NCI-H146 treated with DMSO at 0.1 percent for 48 hours (cell line): ENCODE measurements around the gene PNRC2.

Experiments
- DNase-seq: peaks from one replicate; lab custom pipeline; 2025; ENCODE audit not compliant: unreplicated experiment; lab: John Stamatoyannopoulos, UW

PNRC2 gene

DNA sequence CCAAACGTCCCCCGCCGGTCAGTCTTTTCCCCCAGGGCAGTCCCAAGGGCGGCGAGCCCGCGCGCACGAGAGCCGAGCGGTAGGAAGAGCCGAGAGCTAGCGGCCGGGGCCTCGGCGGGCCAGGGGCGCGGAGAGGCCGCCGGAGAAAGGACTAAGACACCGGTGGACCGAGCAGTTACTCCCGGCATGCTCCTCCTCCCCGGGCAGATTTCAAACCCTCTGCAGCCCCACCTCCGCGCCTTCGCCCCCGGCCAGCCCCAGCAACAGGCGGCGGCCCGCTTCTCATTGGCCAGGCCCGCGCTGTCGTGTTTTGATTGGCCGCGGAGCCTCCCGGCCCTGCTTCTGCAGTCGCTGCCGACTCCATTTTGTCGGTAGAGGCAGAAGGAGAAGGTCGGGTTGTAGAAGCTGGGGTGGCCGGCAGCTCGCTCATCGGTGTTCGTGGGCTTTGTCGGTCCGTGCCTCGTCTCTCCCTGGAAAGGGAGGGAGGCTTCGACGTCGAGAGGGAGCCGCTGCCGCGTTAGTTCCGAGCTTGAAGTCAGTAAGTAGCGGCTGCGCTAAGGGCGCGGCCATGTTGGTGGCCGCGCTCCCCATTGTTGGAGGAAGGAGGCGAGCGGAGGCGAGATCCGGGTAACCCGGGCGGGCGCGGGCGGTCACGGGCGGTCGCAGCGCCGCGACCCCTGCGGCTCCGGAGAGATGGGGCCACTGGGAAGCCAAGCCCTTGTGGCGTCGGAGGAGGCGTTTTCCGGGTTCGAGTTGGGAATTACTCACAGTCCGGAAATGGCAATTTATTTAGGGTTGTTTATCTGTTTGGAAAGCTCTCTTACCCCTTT lies at the start of gene PNRC2:
PNRC2 (plus strand) TSS at position 368 of the 830 bp plus-strand sequence. CDS start 1,630 bp downstream, outside the sequence.
- DNase-seq: peak; percentile 90

- no peak for DNase-seq
These were observed 49.5 kb upstream of the PNRC2 start for GRCh38 chr1:23910144-23910543.

DNA sequence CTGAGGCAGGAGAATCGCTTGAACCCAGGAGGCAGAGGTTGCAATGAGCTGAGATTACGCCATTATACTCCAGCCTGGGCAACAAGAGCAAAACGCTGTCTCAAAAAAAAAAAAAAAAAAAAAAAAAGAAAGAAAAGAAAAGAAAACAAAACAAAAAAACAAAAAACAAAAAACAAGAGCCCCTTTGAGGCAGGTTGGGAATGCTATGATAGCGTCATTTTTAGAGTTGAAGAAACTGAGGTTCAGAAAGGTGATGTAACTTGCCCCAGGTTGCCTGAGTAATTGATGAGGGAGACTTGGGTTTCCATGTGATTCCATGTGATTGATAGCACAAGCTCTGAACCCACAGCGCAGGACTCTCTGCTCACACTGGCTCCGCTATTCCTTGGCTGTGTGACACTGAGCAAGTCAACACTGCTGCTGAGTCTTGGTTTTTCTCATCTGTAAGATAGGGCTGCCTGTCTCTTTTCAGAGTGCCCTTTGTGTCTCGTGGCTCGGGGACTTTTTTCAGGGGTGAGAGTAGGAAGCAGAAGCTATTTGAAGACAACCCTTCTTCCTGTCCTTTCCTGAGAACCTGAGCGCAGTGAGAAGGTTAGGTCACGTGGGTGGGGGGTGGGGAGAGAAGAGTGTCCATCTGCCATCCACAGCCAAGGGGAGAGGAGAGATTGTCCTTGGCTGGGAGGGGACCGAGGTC lies 48.9 kb upstream of the PNRC2 start:
- no peak for DNase-seq

DNA sequence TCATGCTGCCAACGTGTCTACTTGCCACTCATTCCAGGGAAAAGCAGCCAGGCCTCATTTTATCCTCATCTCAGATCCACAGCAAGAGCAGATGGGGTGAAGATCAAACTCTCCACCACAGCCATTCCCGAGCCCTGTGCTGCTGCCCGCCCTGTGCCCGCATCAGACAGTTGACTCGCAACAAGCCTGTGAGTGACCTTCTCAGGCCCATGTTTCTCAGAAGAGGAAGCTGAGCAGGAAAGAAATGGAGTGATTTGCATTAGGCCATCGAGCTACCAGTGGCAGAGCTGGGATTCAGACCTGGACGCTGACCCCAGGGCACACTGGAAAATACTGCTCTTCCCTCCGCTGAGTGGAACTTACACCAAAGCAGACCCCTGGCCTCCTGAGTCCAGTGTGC lies 47.7 kb upstream of the PNRC2 start:
- DNase-seq: no peak

DNA sequence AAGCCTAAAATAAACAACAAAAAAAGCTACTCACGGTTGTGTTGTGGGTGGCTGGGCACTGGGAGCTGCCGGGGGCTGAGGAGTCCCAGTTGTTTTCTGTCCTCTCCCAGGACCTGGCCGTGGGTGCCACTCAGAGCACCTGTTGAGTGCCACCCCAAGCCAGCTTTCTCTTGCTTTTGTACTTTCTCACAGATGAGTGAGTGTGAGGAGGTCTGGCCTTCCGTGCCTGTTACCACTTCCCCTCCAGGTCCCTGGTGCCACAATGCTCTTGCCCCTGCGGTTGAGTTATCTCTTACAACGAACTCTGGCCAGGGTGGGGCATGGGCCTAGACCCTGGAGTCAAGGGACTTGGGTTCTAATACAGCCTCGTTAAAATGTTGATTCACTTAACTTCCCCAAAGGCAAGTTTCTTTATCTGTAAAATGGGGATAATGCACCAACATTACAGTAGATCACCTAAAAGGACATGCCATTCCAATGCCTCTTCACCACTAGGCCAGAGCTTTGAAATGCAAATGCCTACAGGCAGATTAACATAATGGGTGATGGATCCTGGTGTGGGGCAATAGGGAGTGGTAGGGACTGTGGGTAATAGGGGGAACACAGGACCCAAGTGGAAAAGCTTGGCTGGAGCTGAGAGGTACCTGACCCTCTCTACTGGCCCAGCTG lies 46.3 kb upstream of the PNRC2 start, which contains the start of gene CNR2:
CNR2 (minus strand) TSS at position 151 of the 669 bp plus-strand sequence. CDS start 37,745 bp downstream, outside the sequence.
- DNase-seq: no peak

DNA sequence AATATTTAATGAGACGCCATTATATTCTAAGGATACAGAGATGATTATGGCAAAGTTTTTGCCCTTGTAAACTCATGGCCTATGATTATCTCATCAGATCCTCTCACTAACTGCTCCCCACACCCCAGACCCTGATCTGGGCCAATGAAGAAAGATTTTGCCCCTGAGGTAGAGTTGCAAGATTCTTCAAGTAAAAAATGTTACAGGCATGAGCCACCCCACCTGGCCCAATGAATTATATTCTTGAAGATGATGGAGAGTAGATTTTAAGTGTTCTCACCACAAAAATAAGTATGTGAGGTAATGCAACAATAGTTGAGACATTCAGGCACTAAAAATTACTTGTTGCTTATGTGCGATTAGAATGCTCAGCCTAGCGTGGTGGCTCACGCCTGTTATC lies 44.7 kb upstream of the PNRC2 start:
- DNase-seq: no peak

DNA sequence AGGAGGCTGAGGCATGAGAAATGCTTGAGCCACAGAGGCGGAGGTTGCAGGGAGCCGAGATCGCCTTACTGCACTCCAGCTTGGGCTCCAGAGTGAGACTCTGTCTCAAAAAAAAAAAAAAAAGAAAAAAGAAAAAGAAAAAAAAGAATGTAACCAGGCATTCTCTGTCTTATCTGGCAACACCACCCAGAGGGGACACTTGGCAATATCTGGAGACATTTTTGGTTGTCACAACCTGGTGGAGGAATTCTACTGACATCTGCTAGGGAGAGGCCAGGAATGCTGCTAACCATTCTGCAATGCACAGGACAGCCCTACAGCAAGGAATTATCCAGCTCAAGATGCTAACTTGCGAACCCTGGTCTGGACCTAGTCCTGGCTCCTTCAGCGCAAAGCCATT lies 44.2 kb upstream of the PNRC2 start:
- no peak for DNase-seq

DNA sequence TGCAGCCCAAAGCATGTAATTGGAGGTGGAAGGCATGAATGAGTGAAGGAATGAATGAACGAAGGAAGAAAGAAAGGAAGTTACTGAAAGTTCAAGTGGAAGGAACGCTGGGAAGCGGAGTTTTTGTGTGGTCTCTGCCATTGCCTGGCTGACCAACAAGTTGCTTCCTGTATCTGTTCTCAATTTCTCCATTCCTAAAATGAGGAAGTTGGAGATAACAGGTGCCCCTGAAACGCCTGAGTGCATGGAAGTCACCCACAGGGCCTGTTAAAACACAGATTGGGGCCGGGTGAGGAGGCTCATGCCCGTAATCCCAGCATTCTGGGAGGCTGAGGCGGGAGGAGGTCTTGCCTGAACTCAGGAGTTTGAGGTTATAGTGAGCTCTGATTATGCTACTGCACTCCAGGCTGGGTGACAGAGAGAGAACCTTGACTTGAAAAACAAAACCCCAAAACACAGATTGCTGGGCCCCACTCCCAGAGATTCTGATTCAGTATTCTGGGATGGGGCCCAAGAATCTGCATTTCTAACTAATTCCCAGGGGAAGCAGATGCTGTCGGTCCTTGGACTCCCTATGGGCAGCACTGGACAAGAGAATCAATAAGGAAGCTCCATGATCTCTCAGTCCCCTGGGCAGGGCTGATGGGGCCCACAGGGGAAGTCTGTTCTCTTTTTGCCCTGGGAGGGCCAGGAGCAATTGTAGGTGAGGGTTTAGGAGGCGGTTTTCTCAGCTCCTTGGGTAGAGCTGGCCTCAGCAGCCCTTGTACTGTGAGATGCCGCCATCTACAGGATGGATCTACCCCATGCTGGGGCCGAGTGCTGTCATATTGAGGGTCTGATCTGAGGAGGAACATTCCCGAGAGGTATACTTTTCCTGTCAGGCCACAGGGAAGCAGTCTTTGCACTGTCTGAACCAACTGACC lies 43.2 kb upstream of the PNRC2 start:
- DNase-seq: peak; percentile 38

DNA sequence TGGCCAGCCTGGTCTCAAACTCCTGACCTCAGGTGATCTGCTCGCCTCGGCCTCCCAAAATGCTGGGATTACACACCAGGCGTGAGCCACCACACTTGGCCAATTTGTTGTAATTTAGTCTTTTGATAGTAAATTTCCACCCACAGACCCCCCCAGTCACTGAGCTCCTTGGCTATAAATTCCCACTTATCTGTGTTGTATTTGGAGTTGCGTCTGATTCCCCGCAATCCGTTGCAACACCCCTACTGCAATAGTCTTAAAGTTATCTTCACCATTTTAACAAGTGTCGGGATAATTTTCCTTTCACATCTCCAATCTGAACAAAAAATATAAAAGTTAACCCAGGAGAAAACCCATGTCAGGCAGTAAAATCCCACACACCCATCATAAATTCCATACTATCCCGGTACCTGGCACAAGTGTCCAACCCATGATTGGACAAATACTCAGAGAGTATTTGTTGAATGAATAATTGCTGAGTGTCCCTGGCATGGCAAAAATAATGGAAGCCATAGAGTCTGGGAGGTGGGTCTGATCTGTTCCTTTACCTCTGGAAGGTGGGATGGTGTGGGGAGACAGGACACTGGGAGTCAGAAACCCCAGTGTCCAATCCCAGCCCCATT lies 37.2 kb upstream of the PNRC2 start:
- DNase-seq: no peak

DNA sequence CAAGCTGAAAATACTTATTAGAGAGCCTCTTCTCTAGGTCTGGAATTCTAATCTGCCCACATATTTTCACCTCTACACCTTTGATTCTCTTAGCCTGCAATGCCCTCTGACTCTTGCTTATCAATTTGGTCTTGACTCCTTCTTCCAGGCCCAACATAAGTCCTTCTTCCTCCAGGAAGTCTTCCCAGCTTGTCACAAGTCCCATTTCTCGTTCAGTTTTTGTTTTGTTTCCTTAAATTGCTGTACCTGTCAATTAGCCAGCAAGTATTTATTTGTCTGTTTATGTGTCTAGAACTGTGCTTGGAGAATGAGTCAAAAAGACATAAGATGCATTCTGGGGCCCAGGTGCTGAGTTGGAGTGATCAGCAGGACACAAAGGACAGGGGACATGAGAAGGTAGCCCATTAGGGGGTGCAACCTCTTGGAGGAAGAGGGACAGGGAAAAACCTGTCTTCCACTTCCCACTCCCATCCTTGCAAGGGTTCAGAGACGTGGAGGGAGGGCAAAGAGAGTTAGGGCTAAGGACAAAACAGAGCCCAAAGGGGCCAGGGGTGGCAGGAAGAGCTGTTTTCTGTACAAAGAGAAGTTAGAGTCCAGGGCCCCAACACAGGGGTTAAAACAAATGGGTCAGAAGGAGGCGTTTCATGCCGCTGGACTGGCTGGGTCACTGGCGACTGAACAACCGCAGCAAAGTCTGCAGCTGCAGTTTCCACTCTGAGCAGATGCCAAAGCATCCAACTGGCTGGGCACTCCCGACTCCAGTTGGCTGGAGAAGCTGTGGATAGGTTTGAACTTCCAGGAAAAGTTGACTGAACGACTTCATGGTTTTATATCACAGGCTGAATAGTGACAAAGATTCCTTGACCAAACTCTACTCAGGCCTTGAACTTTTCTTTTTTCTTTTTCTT lies 35.8 kb upstream of the PNRC2 start:
- DNase-seq: no peak

GRCh38 chr1:23924601-23925000 lies 35.0 kb upstream of the PNRC2 start:
- DNase-seq: no peak

DNA sequence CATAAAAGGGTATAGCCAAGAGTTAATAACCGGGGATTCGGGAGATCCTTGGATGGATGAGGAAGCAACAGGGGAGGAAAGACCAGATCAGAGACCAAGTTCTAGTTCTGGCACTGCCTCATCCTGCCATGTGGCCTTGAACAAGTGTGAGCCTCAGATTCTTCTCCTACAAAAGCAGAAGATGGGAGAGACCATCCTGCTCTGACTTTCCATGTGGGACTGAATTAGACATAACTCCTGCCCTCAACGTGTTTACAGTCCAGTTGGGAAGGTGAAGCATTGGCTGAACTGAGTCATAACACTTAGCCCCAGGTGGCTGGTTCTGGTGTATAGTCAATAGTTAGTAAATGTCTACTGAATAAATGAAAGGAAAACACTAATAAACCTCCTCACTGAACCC lies 34.3 kb upstream of the PNRC2 start:
- DNase-seq: no peak

DNA sequence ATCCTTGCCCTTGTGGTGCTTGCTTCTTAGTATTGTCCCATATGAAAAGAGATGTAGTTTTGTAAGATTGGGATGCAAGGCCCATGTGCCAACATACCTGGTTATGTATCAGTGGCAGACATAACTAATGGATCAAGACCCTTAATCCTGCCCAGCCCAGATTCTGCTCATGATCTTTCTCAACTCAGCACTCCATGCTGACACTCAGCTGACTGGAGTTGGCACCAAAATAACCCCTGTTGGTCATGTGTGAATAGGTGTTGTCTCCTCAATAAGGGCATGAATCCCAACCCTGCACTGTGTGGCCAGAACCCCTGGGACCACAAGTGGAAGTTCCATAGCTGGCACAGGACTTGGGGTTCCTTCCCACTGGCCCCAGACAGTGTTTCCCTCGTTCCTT lies 32.5 kb upstream of the PNRC2 start:
- DNase-seq: no peak

DNA sequence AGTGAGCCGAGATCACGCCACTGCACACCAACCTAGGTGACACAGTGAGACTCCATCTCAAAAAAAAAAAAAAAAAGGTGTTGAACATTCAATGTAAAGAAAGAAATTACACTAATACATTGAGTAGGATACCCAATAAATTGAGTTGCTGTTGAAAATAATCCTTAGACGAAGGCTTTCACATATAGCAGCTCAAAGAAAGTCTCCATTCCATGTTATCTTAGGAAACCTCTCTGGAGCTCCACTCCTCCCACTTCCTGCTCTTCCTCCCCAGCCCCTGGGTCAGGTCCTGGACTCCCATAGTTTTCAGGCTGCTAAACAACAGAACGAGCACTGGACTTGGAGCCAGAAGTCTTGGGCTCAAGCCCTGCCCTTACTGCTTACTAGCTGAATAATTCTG lies 30.8 kb upstream of the PNRC2 start:
- no peak for DNase-seq

DNA sequence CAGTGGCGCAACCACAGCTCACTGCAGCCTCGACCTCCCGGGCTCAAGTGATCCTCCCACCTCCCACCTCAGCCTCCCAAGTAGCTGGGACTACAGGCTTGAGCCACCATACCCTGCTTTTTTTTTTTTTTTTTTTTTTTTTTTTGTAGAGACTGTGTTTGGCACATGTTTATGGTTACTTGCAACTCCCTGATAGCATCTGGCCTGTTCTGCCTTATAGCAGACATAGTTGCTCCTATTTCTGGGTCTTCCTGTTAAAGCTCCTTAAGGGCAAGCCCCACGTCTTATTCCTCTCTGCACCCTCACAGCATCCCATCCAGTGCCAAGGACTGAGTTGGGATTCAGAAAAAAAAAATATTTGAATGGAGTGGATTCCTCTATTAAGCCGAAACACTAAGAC lies 29.4 kb upstream of the PNRC2 start:
- no peak for DNase-seq

DNA sequence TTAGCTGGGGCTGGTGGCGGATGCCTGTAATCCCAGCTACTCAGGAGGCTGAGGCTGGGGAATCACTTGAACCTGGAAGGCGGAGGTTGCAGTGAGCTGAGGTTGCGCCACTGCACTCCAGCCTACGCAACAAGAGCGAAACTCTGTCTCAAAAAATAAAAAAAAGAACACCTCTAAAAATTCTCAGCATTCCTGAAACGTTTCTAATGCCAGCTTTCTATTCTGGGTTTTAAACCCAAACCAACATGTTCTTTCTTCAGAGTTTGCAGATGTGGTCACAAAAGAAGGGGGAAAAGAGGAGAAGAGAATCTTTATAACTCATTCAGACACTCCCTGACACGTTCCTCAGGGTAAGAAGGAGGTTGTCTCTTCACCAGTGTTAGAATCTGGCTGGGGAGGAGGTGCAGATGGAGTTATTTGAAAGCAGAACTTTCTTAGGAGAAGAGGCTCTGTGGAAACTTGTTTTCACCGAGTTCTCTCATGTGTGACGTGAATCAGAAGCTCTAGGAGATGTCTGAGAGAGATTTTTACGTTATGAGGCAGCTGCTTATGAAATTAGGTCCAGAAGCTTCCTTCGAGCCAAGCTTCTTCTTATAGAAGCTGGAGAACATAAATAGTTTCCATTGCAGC lies 28.7 kb upstream of the PNRC2 start:
- no peak for DNase-seq

- DNase-seq: no peak
These were observed 28.1 kb upstream of the PNRC2 start for GRCh38 chr1:23931491-23931880.

DNA sequence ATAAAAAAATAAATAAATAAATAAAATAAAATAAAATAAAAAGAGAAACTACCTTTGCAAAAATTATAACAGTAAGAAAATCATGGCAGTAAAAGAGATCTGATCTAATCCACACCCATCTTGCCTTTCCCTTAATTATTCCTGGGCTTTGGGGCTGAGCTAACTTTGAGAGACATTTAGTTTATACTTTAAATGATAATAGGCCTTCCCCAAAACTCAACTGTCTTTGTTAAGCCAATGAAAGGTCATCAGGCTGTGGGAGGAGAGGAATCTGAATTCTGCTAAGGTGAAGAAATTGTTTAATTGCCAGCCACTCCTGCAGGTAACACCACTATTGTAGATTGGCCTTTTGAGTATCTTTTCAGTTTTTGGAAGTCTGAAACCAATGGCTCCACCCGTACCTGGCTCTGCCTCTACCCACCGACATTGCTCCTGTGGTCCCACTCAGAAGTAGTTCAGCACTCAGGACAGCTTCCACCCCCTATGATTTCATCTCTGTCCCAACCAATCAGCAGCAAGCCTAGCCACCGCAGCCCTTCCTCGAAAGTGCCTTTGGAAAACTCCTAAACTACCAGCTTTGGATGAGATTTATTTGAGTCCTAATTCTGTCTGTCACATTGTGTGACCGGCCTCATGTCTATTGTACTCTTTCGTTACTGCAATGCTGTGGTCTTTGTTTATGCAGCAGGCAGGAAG lies 23.0 kb upstream of the PNRC2 start:
- DNase-seq: no peak
